Ishikawa (cell line): ENCODE results near the gene ACE.

ENCODE experiments used
- CEBPB ChIP-seq: IDR thresholded peaks from 2 replicates; pipeline ENCODE4 v1.6.1; 2012
- CREB1 ChIP-seq: IDR thresholded peaks from 2 replicates; pipeline ENCODE4 v1.6.1; 2012; ENCODE audit warnings: low read depth
- EP300 ChIP-seq: IDR thresholded peaks from 2 replicates; pipeline ENCODE4 v1.6.1; 2012; ENCODE audit warnings: borderline replicate concordance
- FOXM1 ChIP-seq: IDR thresholded peaks from 2 replicates; pipeline ENCODE4 v1.6.1; 2012; ENCODE audit warnings: low read depth, borderline replicate concordance
- NFIC ChIP-seq: IDR thresholded peaks from 2 replicates; pipeline ENCODE4 v1.6.1; 2012
- RAD21 ChIP-seq: IDR thresholded peaks from 2 replicates; pipeline ENCODE4 v1.6.1; 2012; ENCODE audit warnings: low read depth
- TAF1 ChIP-seq: IDR thresholded peaks from 2 replicates; pipeline ENCODE4 v1.6.1; 2012; ENCODE audit warnings: low read depth, mild to moderate bottlenecking
- TCF12 ChIP-seq: IDR thresholded peaks from 2 replicates; pipeline ENCODE4 v1.6.1; 2012; ENCODE audit warnings: low read depth
- TEAD4 ChIP-seq: IDR thresholded peaks from 2 replicates; pipeline ENCODE4 v1.6.1; 2012
- YY1 ChIP-seq: IDR thresholded peaks from 2 replicates; pipeline ENCODE4 v1.6.1; 2012; ENCODE audit warnings: low read depth
- ZBTB7A ChIP-seq: IDR thresholded peaks from 2 replicates; pipeline ENCODE4 v1.6.1; 2012; ENCODE audit warnings: low read depth
- TF ChIP-seq, protein P1 (sequence below): IDR thresholded peaks from 2 replicates; pipeline ENCODE4 v1.6.1; 2012; ENCODE audit warnings: low read depth, mild to moderate bottlenecking
- TF ChIP-seq, protein P2 (sequence below): IDR thresholded peaks from 2 replicates; pipeline ENCODE4 v1.6.1; 2012
- TF ChIP-seq, protein P3 (sequence below): IDR thresholded peaks from 2 replicates; pipeline ENCODE4 v1.6.1; 2012

DNA sequence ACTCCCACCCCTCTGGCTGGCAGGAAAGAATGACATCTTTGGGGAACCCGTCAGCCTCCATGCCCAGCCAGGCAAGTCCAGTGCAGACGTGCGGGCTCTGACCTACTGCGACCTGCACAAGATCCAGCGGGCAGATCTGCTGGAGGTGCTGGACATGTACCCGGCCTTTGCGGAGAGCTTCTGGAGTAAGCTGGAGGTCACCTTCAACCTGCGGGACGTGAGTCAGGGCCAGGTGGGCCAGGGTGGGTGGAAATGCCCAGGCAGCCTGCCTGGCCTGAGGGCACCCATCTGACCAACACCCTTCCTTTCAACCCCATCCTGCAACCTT is 65.3 kb downstream of the ACE start:
- no peak for TF ChIP-seq NFIC
- no peak for TF ChIP-seq EP300
- TF ChIP-seq CEBPB: no peak
- no peak for TF ChIP-seq TCF12
- TF ChIP-seq, protein P1, sequence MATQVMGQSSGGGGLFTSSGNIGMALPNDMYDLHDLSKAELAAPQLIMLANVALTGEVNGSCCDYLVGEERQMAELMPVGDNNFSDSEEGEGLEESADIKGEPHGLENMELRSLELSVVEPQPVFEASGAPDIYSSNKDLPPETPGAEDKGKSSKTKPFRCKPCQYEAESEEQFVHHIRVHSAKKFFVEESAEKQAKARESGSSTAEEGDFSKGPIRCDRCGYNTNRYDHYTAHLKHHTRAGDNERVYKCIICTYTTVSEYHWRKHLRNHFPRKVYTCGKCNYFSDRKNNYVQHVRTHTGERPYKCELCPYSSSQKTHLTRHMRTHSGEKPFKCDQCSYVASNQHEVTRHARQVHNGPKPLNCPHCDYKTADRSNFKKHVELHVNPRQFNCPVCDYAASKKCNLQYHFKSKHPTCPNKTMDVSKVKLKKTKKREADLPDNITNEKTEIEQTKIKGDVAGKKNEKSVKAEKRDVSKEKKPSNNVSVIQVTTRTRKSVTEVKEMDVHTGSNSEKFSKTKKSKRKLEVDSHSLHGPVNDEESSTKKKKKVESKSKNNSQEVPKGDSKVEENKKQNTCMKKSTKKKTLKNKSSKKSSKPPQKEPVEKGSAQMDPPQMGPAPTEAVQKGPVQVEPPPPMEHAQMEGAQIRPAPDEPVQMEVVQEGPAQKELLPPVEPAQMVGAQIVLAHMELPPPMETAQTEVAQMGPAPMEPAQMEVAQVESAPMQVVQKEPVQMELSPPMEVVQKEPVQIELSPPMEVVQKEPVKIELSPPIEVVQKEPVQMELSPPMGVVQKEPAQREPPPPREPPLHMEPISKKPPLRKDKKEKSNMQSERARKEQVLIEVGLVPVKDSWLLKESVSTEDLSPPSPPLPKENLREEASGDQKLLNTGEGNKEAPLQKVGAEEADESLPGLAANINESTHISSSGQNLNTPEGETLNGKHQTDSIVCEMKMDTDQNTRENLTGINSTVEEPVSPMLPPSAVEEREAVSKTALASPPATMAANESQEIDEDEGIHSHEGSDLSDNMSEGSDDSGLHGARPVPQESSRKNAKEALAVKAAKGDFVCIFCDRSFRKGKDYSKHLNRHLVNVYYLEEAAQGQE: no peak
- no peak for TF ChIP-seq TAF1
- no peak for TF ChIP-seq RAD21
- TF ChIP-seq CREB1: no peak
- no peak for TF ChIP-seq FOXM1
- TF ChIP-seq, protein P2, sequence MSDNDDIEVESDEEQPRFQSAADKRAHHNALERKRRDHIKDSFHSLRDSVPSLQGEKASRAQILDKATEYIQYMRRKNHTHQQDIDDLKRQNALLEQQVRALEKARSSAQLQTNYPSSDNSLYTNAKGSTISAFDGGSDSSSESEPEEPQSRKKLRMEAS: no peak
- no peak for TF ChIP-seq ZBTB7A
- TF ChIP-seq, protein P3, sequence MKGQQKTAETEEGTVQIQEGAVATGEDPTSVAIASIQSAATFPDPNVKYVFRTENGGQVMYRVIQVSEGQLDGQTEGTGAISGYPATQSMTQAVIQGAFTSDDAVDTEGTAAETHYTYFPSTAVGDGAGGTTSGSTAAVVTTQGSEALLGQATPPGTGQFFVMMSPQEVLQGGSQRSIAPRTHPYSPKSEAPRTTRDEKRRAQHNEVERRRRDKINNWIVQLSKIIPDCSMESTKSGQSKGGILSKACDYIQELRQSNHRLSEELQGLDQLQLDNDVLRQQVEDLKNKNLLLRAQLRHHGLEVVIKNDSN: no peak
- no peak for TF ChIP-seq YY1
- TF ChIP-seq TEAD4: no peak
